HG03025 (cell line): ENCODE results near the gene HSD11B1.
A peak's percentile ranks its signal among the peaks of the same experiment; 100 is the strongest.

Source experiments
- ATAC-seq: cut with Tn5 transposase; IDR thresholded peaks from one replicate; pipeline ENCODE4 v1.9.1; 2021; ENCODE audit warnings: mild to moderate bottlenecking, moderate library complexity; ENCODE audit not compliant: unreplicated experiment, low FRiP score

HSD11B1 gene

DNA sequence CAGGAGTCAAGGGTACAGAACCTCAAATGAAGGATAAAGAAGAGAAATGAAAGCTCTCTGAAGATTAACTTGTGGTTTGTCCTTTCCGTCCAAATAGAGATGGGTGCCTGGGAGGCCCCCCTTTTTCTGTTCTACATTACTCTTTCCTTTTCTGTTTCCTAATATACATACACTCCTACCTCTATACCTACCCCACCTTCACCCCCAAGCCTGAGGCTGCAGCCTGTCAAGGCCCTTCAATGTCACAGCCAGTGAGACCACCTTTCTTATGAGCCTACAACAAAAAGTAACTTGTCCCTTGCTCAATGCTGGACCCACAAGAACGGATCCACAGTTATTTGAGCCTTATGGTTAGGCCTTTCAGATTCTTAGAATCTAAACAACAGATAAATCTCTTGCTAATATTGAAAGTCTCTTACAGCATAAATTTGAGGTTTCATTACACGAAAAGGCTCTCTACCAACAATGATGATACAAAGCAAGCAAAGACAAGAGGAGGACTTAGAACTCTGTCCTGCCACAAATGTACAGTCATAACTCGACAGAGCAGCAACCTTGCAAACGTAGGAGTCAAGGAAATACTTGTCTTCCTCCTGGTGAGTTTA lies 47.1 kb downstream of the HSD11B1 start:
- ATAC-seq = peak; percentile 47

DNA sequence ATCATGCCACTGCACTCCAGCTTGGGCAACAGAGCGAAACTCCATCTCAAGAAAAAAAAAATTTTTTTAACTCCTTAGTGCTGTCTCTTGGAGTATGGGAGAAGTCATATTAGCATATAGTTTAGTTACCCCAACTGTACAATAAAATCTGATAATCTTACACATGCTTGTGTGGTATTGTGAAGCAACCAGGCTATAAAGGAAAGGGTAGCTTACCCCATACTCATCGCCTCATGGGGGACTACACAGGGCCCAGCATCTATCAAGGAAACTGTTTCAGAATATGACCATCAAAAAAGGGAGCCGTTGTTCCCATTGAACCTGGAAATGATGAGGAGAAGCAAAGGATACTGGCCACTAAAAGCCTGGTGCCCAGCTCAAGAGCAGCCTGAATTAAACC lies 48.2 kb downstream of the HSD11B1 start:
- no peak for ATAC-seq

DNA sequence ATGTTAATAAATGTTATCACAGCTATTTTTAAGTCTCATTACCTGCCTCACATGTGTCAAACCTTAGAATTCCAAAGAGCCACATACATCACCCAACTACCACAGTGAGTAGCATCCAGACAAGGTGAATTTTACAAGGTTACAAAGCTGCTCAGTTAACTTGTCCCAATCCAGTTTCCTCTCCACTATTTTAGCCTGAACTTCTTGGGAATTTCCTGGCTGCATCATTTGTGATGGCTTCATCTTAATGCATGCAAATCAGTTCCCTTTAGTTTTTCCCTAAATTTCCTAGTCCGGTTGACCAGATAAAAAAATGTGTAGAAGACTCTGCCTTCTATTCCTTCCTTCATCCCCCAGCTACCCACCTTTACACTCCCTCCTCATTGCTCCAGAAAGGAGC lies 50.6 kb downstream of the HSD11B1 start:
- no peak for ATAC-seq

DNA sequence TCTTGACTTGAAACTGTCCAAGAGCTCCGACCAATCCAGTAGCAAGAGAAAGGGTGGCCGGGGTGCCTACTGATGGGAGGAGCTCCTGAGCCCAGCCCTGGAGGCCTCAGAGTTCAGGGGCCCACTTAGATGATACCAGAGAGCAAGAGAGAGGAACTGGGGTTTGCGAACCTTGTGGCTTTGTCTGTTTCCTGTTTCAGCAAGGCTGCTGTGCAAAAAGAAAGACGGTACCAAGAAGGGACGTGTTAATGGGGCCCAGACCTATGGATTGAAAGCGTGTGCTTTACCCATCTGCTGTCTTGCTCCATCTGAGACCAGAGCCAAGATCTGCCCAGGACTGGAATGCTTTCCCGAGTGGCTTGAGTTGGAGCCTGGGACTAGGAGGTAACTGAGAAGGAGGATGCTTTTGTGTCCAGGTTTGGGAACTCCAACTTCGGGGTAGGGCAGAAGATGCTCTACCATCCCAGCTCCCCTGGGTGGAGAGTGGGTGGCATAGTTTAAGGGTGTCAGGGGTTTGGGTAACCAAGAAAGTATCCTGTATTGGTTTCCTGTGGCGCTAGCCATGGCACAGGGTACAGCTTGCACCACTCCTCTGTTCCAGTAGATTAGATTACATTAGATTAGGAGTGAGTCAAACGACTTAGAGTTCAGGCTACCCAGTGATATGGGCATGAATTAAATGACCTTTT lies 51.4 kb downstream of the HSD11B1 start, which contains the start of gene TRAF3IP3:
Gene TRAF3IP3, plus strand, starts transcription at position 128 of the 689 bp plus-strand sequence. CDS start 3,987 bp downstream, outside the sequence.
- peak; percentile 75 for ATAC-seq

DNA sequence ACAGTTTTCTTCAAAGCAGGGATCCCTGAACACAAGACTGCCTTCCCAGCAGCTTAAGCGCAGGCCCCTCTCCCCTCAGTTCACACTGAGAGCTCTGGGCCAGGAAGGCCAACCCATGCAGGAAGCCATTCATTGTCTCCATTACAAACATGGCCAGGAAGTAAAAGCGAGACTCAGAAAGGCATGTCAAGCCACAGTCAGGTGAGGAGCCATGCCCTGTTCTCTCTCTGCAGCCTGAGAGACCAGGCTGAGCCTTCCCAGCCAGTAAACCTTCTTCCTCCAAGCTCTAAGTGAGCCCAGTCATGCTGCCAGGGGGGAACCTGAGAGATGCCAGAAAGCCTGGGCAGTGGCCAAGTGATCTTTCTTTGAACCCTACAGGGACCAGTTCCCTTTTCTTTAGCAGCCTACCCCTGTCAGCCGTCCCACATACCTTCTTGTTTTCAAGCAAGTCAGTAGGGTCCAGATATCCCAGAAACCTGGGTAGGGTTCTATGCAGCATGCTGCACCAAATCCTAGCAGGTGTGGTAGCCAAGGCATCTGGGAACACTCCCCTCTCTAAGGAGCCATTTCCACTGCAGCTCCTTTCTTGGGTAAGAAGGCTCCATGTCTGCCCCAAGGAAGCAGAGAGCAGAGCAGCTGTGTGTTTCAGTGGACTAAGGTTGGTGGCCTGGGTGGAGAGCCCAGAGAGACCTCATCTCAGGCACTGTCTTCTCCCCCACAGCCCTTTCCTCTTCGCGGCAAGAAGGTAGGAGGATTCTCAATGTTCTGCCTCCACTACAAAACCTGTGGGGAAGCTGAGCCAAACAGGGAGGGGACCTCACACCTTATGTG lies 52.2 kb downstream of the HSD11B1 start:
- ATAC-seq = peak; percentile 35

DNA sequence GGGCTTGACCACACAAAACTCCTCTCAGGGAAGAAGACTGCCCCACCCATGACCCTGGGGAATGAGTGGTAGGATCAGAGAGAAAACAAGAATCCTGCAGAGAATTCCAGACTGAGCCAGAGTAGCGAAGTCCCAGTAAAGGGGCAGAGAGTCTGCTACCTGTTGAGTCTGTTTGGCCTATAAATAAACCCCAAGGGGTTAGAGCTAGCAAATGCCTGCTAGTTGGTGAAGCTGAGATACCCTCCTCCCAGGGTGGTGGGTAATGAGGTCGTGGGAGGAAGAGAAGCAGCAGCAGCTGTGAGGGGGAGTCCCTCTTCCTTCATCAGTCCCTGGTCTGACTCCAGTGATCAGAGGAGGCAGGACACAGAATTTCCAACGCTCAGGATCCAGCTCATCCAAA lies 53.8 kb downstream of the HSD11B1 start:
- no peak for ATAC-seq

DNA sequence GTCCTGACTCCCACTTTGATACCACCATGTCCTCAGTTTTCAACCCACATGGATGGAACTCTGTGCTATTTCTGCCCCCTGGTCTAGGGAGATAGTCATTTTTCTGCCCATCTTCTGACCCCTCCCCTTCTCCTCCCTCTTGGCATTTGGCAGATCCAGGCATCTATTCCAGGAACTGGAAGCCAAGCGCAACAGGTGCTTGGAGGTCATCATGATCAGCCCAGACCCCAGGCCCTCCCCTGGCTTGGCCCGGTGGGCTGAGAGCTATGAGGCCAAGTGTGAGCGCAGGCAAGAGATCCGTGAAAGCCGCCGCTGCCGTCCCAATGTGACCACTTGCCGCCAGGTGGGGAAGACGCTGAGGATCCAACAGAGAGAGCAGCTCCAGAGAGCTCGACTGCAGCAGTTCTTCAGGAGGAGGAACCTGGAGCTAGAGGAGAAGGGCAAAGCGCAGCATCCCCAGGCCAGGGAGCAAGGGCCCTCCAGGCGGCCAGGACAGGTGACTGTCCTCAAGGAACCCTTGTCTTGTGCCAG lies 55.2 kb downstream of the HSD11B1 start:
- no peak for ATAC-seq

DNA sequence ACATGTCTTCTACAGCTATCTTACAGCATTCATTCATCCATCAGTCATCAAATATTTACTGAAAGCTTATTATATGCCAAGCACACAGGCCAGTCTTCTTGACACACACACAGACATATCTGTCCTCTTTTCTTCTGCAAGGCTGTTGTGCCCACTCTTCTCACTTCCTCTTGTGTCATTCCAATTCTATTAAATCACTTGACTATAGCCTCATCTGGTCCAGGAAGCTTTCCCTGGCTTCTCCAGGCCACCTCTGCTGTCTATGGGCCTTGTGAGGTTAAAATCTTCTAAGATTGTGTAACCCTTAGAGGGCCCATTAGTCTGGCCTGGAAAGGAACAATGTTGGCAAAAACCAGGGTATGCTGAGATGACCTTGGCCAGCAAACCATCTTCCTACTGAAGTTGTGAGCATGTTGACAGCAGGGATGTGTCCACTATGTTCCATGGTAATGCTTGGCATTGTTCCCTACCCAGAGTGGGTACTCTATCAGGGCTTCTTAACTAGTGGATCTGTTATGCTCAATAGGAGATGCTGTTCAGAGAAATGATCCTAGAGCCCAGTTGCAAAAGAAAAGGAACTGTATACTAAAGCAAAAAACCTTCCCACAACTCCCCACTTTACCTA lies 56.5 kb downstream of the HSD11B1 start:
- no peak for ATAC-seq

DNA sequence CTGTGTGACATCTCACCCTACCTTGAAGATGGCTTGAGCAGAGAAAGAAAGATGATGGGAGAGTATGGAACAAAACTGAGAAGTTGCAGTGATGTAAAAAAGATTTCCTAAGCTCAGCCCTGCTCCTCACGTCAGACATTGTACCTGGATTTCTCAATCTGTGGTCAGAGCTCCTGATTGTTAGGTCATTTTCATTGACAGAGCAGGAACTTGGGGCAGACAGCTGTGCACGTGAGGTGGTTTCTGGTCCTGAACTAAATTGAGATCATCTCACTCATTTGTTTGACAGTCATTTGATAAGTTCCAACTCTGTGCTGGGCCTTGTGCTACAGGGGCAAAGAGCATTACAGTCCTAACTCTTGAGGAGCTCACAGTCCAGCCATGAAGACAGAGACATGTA lies 61.4 kb downstream of the HSD11B1 start:
- no peak for ATAC-seq

DNA sequence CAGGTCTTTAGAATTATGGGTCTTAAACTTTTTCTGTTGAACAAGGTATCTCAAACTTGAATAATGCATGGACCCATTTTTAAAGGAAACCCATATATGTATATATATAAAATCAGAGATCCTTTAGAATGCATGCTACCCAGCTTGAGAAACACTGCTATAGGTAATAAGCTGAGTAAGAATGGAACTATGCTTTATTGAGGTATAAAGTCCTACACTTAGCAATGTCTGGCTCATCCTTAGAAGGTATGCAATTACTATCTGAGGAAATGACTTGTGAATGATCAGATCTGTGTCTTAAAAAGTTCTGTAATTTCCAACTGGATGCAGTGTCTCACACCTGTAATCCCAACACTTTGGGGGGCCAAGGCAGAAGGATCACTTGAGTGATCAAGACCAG lies 62.5 kb downstream of the HSD11B1 start:
- ATAC-seq = no peak

DNA sequence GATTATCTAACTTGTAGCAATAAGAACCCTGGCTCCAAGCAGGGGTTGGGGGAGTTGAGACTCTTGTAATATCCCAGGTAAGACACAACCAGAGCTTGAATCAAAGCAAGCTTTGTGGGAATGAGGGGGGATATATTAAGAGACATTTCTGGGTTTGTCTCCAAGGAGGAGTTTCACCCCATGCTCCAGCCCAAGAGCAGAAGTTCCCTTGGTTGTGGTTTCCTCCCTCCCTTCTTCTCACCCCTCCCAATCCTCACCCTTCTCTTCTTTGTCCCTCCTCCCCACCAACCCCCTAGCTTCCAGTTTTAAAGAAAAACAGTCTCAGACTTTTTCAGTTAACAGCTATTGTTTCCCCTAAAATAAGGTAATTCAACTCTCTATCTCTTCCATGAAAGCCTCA lies 63.1 kb downstream of the HSD11B1 start:
- ATAC-seq = no peak

DNA sequence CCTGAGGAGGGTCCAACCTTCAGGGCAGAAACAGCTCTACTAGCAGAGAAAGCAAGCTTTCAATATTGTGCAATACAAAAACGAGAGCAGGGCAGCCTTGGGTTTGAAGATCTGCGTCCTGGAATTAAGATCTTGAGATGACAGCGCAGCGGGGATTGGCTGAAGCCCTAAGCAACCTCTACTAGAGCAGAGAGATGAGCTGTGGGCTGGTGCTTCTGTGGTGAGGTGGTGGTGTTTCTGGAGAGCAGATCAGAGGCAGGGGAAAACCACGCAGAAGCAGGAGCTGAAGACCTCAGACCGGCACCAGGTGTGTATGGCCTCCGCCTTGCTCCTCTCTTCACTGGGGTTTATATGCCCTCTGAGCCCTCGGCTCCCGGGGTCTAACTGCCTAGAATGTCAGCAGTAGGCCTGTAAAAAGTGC lies 63.7 kb downstream of the HSD11B1 start:
- ATAC-seq = peak; percentile 77

DNA sequence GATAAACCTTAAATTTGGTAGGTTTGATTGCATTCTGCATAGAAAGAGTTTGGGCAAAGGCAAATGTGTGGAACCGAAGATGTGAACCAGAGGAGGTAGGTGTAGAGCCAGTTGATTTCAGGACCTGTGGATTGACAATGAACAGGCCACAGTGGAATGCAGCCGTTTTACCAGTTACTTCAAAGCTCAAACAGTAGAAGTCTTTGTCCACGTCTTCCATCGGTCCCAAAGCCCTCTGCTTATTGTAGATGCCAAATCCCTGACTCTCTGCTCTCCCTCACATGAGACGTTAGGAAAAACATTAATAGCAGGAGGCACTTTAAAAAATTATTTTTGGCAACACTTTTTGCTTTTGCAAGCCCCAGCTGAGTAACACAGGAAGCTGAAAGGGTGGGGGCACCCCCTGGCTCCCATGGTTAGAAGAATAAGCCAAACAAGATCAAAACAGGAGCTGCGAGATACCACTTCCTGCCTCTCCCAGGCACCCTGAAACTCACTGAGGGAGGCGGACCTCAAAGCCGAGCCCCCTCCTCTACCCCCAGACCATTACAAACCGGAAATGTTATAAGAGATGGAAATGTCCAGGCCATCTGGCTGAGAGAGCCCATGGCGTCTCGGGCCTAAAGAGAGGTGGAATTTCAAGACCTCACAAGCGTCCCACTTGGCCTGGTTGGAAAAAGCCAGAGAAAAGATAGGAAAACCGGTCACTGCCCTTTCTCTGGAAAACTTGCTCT lies 64.7 kb downstream of the HSD11B1 start:
- peak; percentile 72 for ATAC-seq

DNA sequence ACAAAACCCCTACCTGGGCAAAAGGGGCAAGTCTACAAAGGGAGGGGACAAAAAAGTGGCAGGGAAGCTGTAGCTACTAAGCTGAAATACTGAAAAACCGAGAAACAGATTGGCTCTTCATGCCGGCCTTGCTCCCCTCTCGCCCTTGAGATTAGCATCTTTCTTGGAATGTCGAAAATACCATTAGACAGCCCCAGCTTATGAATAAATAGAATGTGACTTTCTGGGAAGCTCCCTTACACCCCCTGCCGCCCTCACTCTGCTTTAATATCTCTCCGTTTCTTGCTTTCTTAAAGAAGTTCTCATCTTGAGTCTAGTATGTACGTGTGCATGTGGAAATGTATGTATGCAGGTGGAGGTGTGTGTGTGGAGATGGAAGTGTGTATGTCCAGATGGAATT lies 65.3 kb downstream of the HSD11B1 start:
- no peak for ATAC-seq

DNA sequence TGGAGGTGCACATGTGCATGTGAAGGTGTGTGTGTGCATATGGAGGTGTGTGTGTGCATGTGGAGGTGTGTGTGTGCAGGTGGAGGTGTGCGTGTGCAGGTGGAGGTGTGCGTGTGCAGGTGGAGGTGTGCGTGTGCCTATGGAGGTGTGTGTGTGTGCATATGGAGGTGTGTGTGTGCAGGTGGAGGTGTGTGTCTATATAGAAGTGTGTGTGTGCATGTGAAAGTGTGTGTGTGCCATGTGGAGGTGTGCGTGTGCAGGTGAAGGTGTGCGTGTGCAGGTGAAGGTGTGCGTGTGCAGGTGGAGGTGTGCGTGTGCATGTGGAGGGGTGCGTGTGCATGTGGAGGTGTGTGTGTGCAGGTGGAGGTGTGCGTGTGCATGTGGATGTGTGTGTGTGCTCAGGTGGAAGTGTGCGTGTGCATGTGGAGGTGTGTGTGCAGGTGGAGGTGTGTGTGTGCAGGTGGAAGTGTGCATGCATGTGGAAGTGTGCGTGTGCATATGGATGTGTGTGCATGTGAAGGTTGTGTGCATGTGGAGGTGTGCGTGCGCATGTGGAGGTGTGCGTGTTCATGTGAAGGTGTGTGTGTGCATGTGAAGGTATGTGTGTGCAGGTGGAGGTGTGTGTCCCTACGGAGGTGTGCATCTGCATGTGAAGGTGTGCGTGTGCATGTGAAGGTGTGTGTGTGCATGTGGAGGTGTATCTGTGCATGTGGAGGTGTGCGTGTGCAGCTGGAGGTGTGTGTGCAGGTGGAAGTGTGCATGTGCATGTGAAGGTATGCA lies 66.2 kb downstream of the HSD11B1 start:
- no peak for ATAC-seq

DNA sequence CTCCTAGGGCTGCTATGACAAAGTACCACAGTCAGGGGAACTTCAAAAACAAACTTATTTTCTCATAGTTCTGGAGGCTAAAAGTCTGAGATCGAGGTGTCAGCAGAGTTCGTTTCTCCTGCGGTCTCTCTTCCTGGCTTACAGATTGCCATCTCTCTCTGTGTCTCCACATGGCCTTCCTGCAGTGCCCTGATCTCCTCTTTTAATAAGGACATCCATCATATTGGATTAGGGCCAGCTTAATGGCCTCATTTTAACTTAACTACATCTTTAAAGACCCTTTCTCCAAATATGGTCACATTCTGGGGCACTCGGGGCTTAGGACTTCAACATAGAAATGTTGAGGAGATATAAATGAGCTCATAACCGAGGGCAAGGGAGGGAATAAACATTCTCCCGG lies 67.5 kb downstream of the HSD11B1 start:
- ATAC-seq = no peak

DNA sequence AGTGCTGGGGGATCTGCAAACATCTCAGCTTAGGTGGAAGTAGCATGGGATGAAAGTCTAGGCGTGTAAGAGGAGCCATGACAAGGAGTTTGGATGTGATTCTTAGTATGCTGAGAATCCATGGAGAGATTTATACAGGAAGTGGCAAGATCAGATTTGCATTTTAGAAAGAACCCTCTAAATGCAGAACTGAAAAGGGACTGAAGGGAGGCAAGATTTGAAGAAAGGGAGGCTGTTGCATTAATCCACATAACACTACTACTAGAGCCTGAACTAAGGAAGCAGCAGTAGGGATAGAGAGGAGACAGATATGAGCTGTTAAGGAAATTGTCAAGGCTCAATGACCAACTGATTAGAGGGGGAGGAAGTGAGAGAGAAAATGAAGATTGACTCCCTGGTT lies 69.9 kb downstream of the HSD11B1 start:
- no peak for ATAC-seq

DNA sequence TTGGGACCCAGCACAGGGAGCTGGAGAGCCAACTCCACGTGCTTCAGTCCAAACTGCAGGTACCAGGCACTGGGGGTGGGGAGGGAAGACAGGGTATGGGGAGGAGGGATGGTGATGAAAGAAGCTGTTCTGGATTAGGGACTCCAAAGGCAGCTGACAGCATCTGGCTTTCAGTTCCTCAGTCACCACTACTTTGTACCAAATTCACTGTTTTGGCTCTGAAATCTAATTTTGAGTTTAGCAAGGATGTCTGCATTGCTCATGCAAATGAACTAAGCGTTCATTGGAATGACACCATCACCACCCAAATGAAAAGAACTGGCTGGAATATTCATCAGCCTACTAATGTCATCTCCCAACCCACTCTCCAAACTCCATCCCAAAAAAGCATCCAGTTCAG lies 71.0 kb downstream of the HSD11B1 start:
- ATAC-seq = peak; percentile 42

DNA sequence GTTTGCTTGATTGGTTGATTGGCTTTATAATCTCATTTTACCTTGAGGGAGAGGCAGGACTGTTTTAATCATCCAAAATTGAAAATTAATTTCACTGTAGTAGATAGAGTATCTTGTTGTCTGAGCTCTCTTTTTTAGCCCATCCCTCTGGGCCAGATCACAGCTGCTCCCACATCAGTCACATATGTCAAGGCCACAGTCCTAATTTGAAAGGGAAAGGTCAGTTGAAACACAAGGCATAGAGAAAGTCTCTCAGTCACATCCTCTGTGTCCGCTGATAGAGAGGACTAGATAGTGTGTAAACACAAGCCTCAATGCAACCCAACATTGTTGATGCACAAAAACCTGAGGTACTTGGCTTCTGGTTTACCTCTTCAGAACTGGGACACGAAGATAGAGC lies 72.9 kb downstream of the HSD11B1 start:
- ATAC-seq = no peak
